HCT116 (cell line): Measurements from ENCODE around the gene FAF2. TPM values are rescaled to one million over a fixed set of nuclear protein-coding genes. Genes with fewer than 3 reads are reported as not detected.
A peak's percentile ranks its signal among the peaks of the same experiment; 100 is the strongest.

Experiments used
- ATAC-seq: fragments of 200-7000 bp; cut with Tn5 transposase; 2 replicates; pipeline ENCODE4 v1.9.1; 2020; ENCODE audit warnings: mild to moderate bottlenecking, moderate library complexity
- BruUV-seq: library from RNA; stranded (reverse); fragments of 400-500 nt; replicated peaks from 2 replicates; lab custom pipeline; 2021; lab: Mats Ljungman, UMichigan
- CTCF ChIA-PET: fragments of 300-600 bp; sonication (Branson Sonifier 250); formaldehyde crosslinking; loops from one replicate; lab custom pipeline; 2021; ENCODE audit warnings: antibody characterized with exemption; lab: Charles Lee
- POLR2A ChIA-PET: fragments of 300-600, 350-600 bp; sonication (Branson Sonifier 250); formaldehyde crosslinking; loops from one replicate; lab custom pipeline; 2021; ENCODE audit warnings: antibody characterized with exemption; lab: Charles Lee
- RAD21 ChIA-PET, 2 experiments: fragments of 300-600 bp; sonication (Branson Sonifier 250); formaldehyde crosslinking; loops; one replicate each; lab custom pipeline; 2023; ENCODE audit warnings: low total read pairs in 2 of 2; ENCODE audit not compliant: uncharacterized antibody in 2 of 2, unreplicated experiment in 2 of 2, low non-redundant PET in 1 of 2; lab: Charles Lee
- DNase-seq: peaks from one replicate; pipeline ENCODE4 v3.0.0-alpha.2; 2010; ENCODE audit warnings: low read depth, low spot score
- H2AFZ ChIP-seq: fragments of 200-600 bp; shearing (Covaris generic), sonication (generic); 2 replicates; pipeline ENCODE4 v1.6.1; 2017; ENCODE audit warnings: low read depth, mixed run types, mixed read lengths, antibody characterized with exemption, low read length; ENCODE audit not compliant: poor library complexity, severe bottlenecking
- H3K27ac ChIP-seq: 2 replicates; pipeline ENCODE4 v1.5.1; 2012; ENCODE audit warnings: low read depth, low read length
- H3K27me3 ChIP-seq: fragments of 200-600 bp; sonication (generic); 2 replicates; pipeline ENCODE4 v1.6.1; 2016; ENCODE audit warnings: mixed run types, low read length, mixed read lengths; ENCODE audit not compliant: insufficient read depth
- H3K36me3 ChIP-seq, 2 experiments: fragments of 200-500 bp in 1 of 2; fragments of 200-600 bp in 1 of 2; sonication (Bioruptor generic) in 1 of 2; sonication (generic) in 1 of 2; 2 replicates each; pipeline versions ENCODE4 v1.5.1 to v1.6.1; 2014 to 2016; ENCODE audit warnings: low read length in 2 of 2, inconsistent platforms in 1 of 2, mixed read lengths in 1 of 2, mixed run types in 1 of 2; ENCODE audit not compliant: insufficient read depth in 2 of 2, control insufficient read depth in 1 of 2
- H3K4me1 ChIP-seq, 2 experiments: fragments of 200-600 bp in 1 of 2; sonication (generic) in 1 of 2; 2 replicates each; pipeline versions ENCODE4 v1.5.1 to v1.6.1; 2012 to 2017; ENCODE audit warnings: low read length in 2 of 2, inconsistent platforms in 1 of 2, mild to moderate bottlenecking in 1 of 2, mixed read lengths in 1 of 2, mixed run types in 1 of 2, moderate library complexity in 1 of 2; ENCODE audit not compliant: insufficient read depth in 2 of 2, control insufficient read depth in 1 of 2
- H3K4me2 ChIP-seq: fragments of 200-600 bp; sonication (generic); 2 replicates; pipeline ENCODE4 v1.6.1; 2017; ENCODE audit warnings: mixed run types, low read length, mixed read lengths
- H3K4me3 ChIP-seq, 2 experiments: fragments of 200-600 bp in 1 of 2; sonication (generic) in 1 of 2; replicated peaks in 1 of 2; 2 replicates each; pipeline ENCODE4 v1.5.1; 2011 to 2016; ENCODE audit warnings: low read length in 2 of 2, control low read depth in 1 of 2, low read depth in 1 of 2, mild to moderate bottlenecking in 1 of 2, mixed read lengths in 1 of 2, mixed run types in 1 of 2
- H3K79me2 ChIP-seq: fragments of 200-600 bp; sonication (generic); 2 replicates; pipeline ENCODE4 v1.6.1; 2017; ENCODE audit warnings: mild to moderate bottlenecking, mixed run types, low read length, moderate library complexity, mixed read lengths; ENCODE audit not compliant: insufficient read depth
- H3K9ac ChIP-seq: fragments of 200-600 bp; sonication (generic); 2 replicates; pipeline ENCODE4 v1.6.1; 2016; ENCODE audit warnings: low read length, mixed read lengths
- H3K9me2 ChIP-seq: fragments of 200-600 bp; sonication (generic), shearing (Covaris generic); 2 replicates; pipeline ENCODE4 v1.6.1; 2017; ENCODE audit warnings: mixed run types, mild to moderate bottlenecking, moderate library complexity; ENCODE audit not compliant: insufficient read depth
- H3K9me3 ChIP-seq, 2 experiments: fragments of 200-500 bp in 1 of 2; fragments of 200-600 bp in 1 of 2; sonication (Bioruptor generic) in 1 of 2; sonication (generic) in 1 of 2; 2 replicates each; pipeline ENCODE4 v1.6.1; 2014 to 2017; ENCODE audit warnings: low read length in 2 of 2, mixed read lengths in 2 of 2, inconsistent platforms in 1 of 2, low read depth in 1 of 2, mild to moderate bottlenecking in 1 of 2, mixed run types in 1 of 2, moderate library complexity in 1 of 2; ENCODE audit not compliant: control insufficient read depth in 1 of 2, insufficient read depth in 1 of 2
- H4K20me1 ChIP-seq: fragments of 200-600 bp; sonication (generic), shearing (Covaris generic); 2 replicates; pipeline ENCODE4 v1.6.1; 2017; ENCODE audit warnings: mixed run types, mild to moderate bottlenecking, moderate library complexity; ENCODE audit not compliant: insufficient read depth
- CBX3 ChIP-seq: IDR thresholded peaks from 2 replicates; pipeline ENCODE4 v1.6.1; 2012; ENCODE audit warnings: low read depth
- CTCF ChIP-seq, 3 experiments: fragments of 200-600 bp in 1 of 3; sonication (generic) in 1 of 3; IDR thresholded peaks in 2 of 3; conservative IDR thresholded peaks in 1 of 3; 2 replicates each; pipeline ENCODE4 v1.5.1; 2012 to 2017; ENCODE audit warnings: low read depth in 2 of 3, low read length in 2 of 3, antibody characterized with exemption in 1 of 3, borderline replicate concordance in 1 of 3, control low read depth in 1 of 3, mild to moderate bottlenecking in 1 of 3, mixed read lengths in 1 of 3, mixed run types in 1 of 3, moderate library complexity in 1 of 3; ENCODE audit not compliant: insufficient read depth in 1 of 3
- MAX ChIP-seq: IDR thresholded peaks from 2 replicates; pipeline ENCODE4 v1.6.1; 2012
- intact Hi-C: fragments of 100-400 bp; cut with micrococcal nuclease; formaldehyde crosslinking; loops from 2 replicates; pipeline ENCODE4 v1.10.0; 2022
- total RNA-seq: library from RNA; stranded (reverse); gene quantifications from one replicate; pipeline ENCODE4 v1.2.1, GENCODE V29; 2021; ENCODE audit not compliant: unreplicated experiment

Gene FAF2
- total RNA-seq, 1 experiment from 2014 or later = 51.9 TPM

GRCh38 chr5:176415240-176415951 lies 32.8 kb upstream of the FAF2 start:
- DNase-seq (no peak), ATAC-seq (no peak)
- ChIA-PET RAD21 (no interaction called here), POLR2A (no interaction called here), CTCF (interaction anchor here (0.6 to 1.9 kb wide), 6 partner anchors 33 to 686 kb away, joined by 3 to 7 read pairs (median 5); partner anchors contain the start of genes FAF2 and RNF44)
- Histone ChIP-seq H3K36me3 (no peaks in the 10 kb centered on the region; a peak in 1 of 4 replicates), H4K20me1 (no peaks in the 10 kb centered on the region), H2AFZ (no peak overlapping the region), H3K4me2 (peak overlapping the region; percentile 92), H3K27ac (peak overlapping the region; percentile 75), H3K9me3 (peaks cover 0 to under 1% of the 10 kb centered on the region in 2 experiments; a peak in 1 of 4 replicates), H3K79me2 (peaks cover 22% of the 10 kb centered on the region), H3K27me3 (no peaks in the 10 kb centered on the region), H3K4me1 (peaks cover 21 to 44% of the 10 kb centered on the region in 2 experiments), H3K4me3 (peak overlapping the region; percentile 71 to 75), H3K9me2 (no peaks in the 10 kb centered on the region), H3K9ac (peak overlapping the region; percentile 84)
- intact Hi-C loops = loop anchor here (2.0 to 5.0 kb wide), 2 partner anchors 121 to 142 kb away; partner anchors contain the start of gene RNF44
- no TSS peak for BruUV-seq
- no peak for TF ChIP-seq CTCF (IDR thresholded peaks at IDR 0.05 in 2 of 3, conservative IDR thresholded peaks at IDR 0.05 in 1 of 3; ENCODE audit: borderline replicate concordance in 1 of 3, insufficient read depth in 1 of 3, low read depth in 2 of 3, low read length in 2 of 3)
- 0 out of 2 replicates have a peak, but pooled peaks have one; percentile 29 for TF ChIP-seq CBX3
- TF ChIP-seq MAX = peak; percentile 12; the same call in 1 of the 2 replicates
